GM10266 (cell line): ENCODE data around the gene HCFC1.
"Not testable (repeated sequence)": the region's sequence is repeated elsewhere in the genome, so short reads cannot be mapped to it uniquely, and the experiment has no call there.

Experiments used
- DNase-seq: peaks from one replicate; pipeline ENCODE4 v3.0.0; 2012; ENCODE audit errors: extremely low spot score
- TF ChIP-seq, protein P1 (sequence below): IDR thresholded peaks from 2 replicates; pipeline ENCODE4 v1.5.1; 2012; ENCODE audit warnings: mild to moderate bottlenecking, low read depth; ENCODE audit not compliant: control insufficient read depth, insufficient read depth; ENCODE audit errors: missing control alignments

Gene HCFC1

GRCh38 chrX:153981231-153981630, 9.6 kb upstream of the HCFC1 start:
- DNase-seq = no peak
- TF ChIP-seq, protein P1, sequence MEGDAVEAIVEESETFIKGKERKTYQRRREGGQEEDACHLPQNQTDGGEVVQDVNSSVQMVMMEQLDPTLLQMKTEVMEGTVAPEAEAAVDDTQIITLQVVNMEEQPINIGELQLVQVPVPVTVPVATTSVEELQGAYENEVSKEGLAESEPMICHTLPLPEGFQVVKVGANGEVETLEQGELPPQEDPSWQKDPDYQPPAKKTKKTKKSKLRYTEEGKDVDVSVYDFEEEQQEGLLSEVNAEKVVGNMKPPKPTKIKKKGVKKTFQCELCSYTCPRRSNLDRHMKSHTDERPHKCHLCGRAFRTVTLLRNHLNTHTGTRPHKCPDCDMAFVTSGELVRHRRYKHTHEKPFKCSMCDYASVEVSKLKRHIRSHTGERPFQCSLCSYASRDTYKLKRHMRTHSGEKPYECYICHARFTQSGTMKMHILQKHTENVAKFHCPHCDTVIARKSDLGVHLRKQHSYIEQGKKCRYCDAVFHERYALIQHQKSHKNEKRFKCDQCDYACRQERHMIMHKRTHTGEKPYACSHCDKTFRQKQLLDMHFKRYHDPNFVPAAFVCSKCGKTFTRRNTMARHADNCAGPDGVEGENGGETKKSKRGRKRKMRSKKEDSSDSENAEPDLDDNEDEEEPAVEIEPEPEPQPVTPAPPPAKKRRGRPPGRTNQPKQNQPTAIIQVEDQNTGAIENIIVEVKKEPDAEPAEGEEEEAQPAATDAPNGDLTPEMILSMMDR = no peak

DNA sequence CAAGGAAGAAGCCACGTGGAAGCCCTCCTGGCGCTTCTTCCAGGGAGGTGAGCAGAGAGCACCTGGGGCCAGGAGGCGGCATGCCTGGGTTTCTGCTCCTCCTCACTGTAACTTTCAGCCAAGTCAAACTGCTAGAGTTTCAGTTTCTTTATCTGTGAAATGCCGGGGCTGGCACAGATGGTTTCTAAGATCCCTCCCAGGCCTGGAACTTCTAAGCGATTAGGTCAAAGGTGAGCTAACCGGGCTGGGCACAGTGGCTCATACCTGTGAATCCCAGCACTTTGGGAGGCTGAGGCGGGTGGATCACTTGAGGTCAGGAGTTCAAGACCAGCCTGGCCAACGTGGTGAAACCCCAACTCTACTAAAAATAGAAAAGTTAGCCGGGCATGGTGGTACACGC, 8.8 kb upstream of the HCFC1 start:
- not testable (repeated sequence) for DNase-seq

DNA sequence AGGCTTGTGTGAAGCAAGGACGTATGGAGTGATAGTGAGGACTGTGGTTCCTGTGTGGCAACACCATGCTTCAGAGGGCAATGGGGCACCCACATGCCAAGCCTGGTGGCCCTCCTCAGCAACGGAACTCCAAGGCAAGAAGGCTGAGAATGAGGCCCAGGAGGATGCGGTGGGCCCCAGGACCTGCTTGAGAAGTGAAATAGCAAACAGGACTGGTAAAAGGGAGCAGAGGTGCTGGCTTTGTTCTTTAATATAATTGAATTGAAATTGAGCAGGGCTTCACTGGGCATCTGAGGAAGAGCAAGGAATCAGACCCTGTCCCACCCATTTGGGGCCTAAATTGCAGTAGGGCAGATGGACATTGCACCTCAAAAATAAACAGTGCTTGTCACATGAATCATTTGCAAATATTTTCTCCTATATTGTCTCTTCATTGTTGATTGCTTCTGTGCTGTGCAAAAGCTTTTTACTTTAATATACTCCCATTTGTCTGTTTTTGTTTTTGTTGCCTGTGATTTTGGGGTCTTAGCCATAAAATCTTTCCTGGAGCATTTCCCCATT, 3.2 kb upstream of the HCFC1 start:
- DNase-seq = no peak

GRCh38 chrX:153974003-153974725, 2.5 kb upstream of the HCFC1 start:
- no peak for DNase-seq
- TF ChIP-seq, protein P1 = no peak

More for the DNA sequence above, 3.2 kb upstream of the HCFC1 start:
- TF ChIP-seq, protein P1 = no peak

DNA sequence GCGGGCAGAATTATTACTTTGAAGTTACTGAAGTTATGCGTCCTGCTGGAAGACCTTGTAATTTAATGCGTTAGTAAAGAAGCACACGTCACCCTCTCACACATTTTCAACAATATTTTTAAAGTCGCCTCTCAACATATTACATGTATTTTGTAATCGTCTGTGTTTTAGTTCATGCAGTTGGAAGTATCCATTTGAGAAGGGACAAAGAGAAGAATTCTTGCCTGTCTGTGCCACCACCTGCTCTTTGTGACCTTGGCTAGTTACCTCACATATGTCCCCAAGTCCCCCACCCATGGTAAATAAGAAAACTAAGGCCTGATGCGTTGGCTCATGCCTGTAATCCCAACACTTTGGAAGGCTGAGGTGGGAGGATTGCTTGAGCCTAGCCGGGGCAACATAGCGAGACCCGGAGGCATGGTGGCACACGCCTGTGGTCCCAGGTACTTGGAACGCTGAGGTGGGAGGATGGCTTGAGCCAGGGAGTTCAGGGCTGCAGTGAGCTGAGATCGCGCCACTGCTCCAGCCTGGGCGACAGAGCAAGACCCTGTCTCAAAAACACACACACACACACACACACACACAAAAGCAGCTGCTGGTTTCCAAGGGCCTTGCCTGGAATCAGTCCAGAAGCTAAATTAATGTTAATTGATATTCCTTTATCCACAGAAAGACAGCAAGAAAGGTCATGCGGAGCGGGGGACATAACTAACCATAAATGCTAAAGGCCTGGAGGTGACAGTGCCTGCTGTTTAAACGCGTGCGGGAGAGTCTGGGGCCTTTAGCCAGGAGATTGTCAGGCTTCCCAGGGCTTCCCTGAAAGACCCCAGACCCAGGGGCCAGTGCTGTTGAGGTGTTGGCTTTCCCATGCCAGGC, 1.7 kb upstream of the HCFC1 start:
- TF ChIP-seq, protein P1 = no peak
- DNase-seq = no peak

DNA sequence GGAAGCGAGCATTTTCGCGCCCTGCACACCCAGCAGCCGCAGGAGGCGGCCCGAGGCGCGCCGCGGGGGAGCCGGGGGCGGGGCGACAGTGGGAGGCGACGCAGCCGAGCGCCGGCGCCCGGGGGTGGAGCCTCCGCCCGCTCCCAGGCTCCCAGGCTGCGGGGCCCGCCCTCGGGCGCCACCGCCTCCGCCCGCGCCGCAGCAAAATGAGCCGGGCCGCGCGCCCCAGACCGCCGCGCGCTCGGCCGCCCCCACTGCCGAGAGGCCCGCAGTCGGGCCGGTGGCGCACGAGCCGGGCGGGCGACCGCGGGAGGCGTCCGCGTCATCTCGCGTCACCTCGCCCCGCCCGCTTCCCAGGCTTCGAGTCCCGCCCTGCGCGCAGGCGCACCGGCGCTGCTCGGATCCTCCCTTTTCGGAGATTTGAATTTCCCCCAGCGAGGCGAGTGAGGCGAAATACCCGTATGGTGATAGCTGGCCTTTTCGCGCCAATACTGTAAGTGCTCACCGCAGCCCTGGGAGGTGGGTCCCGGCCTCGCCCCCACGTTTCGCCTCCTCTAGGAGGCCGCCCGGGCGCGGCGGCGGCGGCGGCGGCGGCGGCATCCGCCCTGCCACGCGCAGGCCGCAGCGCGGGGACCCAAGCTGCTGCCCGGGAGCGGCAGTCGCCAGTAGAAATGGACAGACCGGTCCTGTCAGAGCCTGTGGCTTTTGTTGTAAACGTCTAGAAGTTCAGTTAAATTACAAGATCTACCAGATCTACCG, 929 bp upstream of the HCFC1 start, which contains the start of gene TMEM187:
TSS of gene TMEM187 (plus strand) at position 387 of the 759 bp plus-strand sequence. CDS start 9,309 bp downstream, outside the sequence.
- TF ChIP-seq, protein P1 = no peak
- DNase-seq = peak; percentile 93

- peak; percentile 89 for DNase-seq
- TF ChIP-seq, protein P1 = no peak
Measured at GRCh38 chrX:153971124-153971449, 531 bp downstream of the HCFC1 start.
